Neural cell (in vitro differentiated cells): Measurements from ENCODE around the gene NMNAT3. TPM values are rescaled to one million over a fixed set of nuclear protein-coding genes. Genes with fewer than 3 reads are reported as not detected.

Experiments used
- H2AFZ ChIP-seq: fragments of 200-600, 300-800 bp; sonication (generic), shearing (Covaris generic); 2 replicates; pipeline ENCODE4 v1.6.0; 2014; ENCODE audit warnings: low read depth, mild to moderate bottlenecking, antibody characterized with exemption, low read length, moderate library complexity
- H3F3A ChIP-seq: fragments of 200-600 bp; shearing (Covaris generic); 2 replicates; pipeline ENCODE4 v1.6.1; 2016; ENCODE audit warnings: mild to moderate bottlenecking, moderate library complexity, mixed read lengths, antibody characterized with exemption, low read length; ENCODE audit not compliant: insufficient read depth, poor library complexity, severe bottlenecking
- H3K27ac ChIP-seq: fragments of 200-600, 300-800 bp; sonication (generic), shearing (Covaris generic); 2 replicates; pipeline ENCODE4 v1.5.1; 2014; ENCODE audit warnings: mild to moderate bottlenecking, low read length, moderate library complexity
- H3K27me3 ChIP-seq: fragments of 300-800, 200-600 bp; sonication (generic), shearing (Covaris generic); 2 replicates; pipeline ENCODE4 v1.6.0; 2014; ENCODE audit warnings: mild to moderate bottlenecking, low read depth, low read length, moderate library complexity; ENCODE audit not compliant: insufficient read depth
- H3K36me3 ChIP-seq: fragments of 300-800, 200-600 bp; sonication (generic), shearing (Covaris generic); 2 replicates; pipeline ENCODE4 v1.5.1; 2014; ENCODE audit warnings: mild to moderate bottlenecking, antibody characterized with exemption, low read length, moderate library complexity; ENCODE audit not compliant: insufficient read depth
- H3K4me2 ChIP-seq: fragments of 300-800, 200-600 bp; sonication (generic), shearing (Covaris generic); 2 replicates; pipeline ENCODE4 v1.6.0; 2014; ENCODE audit warnings: mild to moderate bottlenecking, low read length
- H3K4me3 ChIP-seq: fragments of 300-800, 200-600 bp; sonication (generic), shearing (Covaris generic); 2 replicates; pipeline ENCODE4 v1.5.1; 2014; ENCODE audit warnings: mild to moderate bottlenecking, low read length, moderate library complexity
- H3K79me2 ChIP-seq: fragments of 200-600 bp; shearing (Covaris generic); replicated peaks from 2 replicates; pipeline ENCODE4 v1.6.0; 2014; ENCODE audit warnings: mild to moderate bottlenecking, low read length, moderate library complexity; ENCODE audit not compliant: insufficient read depth
- H3K9ac ChIP-seq: fragments of 300-800, 200-600 bp; sonication (generic), shearing (Covaris generic); 2 replicates; pipeline ENCODE4 v1.6.1; 2016; ENCODE audit warnings: mild to moderate bottlenecking, low read length, mixed read lengths
- H3K9me2 ChIP-seq: fragments of 200-600 bp; shearing (Covaris generic); 2 replicates; pipeline ENCODE4 v1.6.1; 2016; ENCODE audit warnings: mild to moderate bottlenecking, low read length, mixed read lengths; ENCODE audit not compliant: insufficient read depth
- H3K9me3 ChIP-seq: fragments of 200-600, 300-800 bp; sonication (generic), shearing (Covaris generic); 2 replicates; pipeline ENCODE4 v1.6.1; 2016; ENCODE audit warnings: mild to moderate bottlenecking, mixed run types, low read length, moderate library complexity, mixed read lengths
- H4K20me1 ChIP-seq: fragments of 200-600 bp; shearing (Covaris generic); 2 replicates; pipeline ENCODE4 v1.6.1; 2016; ENCODE audit warnings: mild to moderate bottlenecking, mixed run types; ENCODE audit not compliant: insufficient read depth
- EP300 ChIP-seq: fragments of 450-650 bp; conservative IDR thresholded peaks from 2 replicates; pipeline ENCODE4 v1.6.1; 2014; ENCODE audit warnings: antibody characterized with exemption, mild to moderate bottlenecking, moderate library complexity; ENCODE audit not compliant: poor library complexity, severe bottlenecking
- EZH2 ChIP-seq: fragments of 200-600, 300-800 bp; shearing (Covaris generic), sonication (generic); IDR thresholded peaks from 2 replicates; pipeline ENCODE4 v1.6.1; 2014; ENCODE audit warnings: antibody characterized with exemption, low read length, borderline replicate concordance, mild to moderate bottlenecking; ENCODE audit not compliant: insufficient read depth, poor library complexity, severe bottlenecking
- MXI1 ChIP-seq: fragments of 450-650 bp; conservative IDR thresholded peaks from 2 replicates; pipeline ENCODE4 v1.6.1; 2014; ENCODE audit warnings: antibody characterized with exemption, mild to moderate bottlenecking; ENCODE audit not compliant: poor library complexity, severe bottlenecking
- POLR2AphosphoS5 ChIP-seq: IDR thresholded peaks from 2 replicates; pipeline ENCODE4 v1.6.1; 2012
- RAD21 ChIP-seq: fragments of 450-650 bp; conservative IDR thresholded peaks from 2 replicates; pipeline ENCODE4 v1.6.1; 2014; ENCODE audit warnings: antibody characterized with exemption, mild to moderate bottlenecking, moderate library complexity
- SMC3 ChIP-seq: fragments of 450-650 bp; conservative IDR thresholded peaks from 2 replicates; pipeline ENCODE4 v1.6.1; 2014; ENCODE audit warnings: antibody characterized with exemption, mild to moderate bottlenecking, moderate library complexity; ENCODE audit not compliant: poor library complexity
- TAF1 ChIP-seq: IDR thresholded peaks from 2 replicates; pipeline ENCODE4 v1.6.1; 2012; ENCODE audit warnings: low read depth
- polyA plus RNA-seq: library from polyadenylated mRNA; depleted of rRNA; stranded (reverse); fragments of >200 nt; gene quantifications from 2 replicates; pipeline ENCODE4 v1.2.3, GENCODE V29; 2014
- TF ChIP-seq, protein P1 (sequence below): fragments of 450-650 bp; IDR thresholded peaks from 2 replicates; pipeline ENCODE4 v1.5.1; 2014; ENCODE audit warnings: antibody characterized with exemption, mild to moderate bottlenecking, moderate library complexity; ENCODE audit not compliant: poor library complexity, severe bottlenecking
- TF ChIP-seq, protein P2 (sequence below): IDR thresholded peaks from 2 replicates; pipeline ENCODE4 v1.6.1; 2012; ENCODE audit warnings: borderline replicate concordance

Gene NMNAT3
- polyA plus RNA-seq, 1 donor from 2014 or later, result 2.3 TPM

GRCh38 chr3:139627759-139628158 is 50.0 kb downstream of the NMNAT3 start:
- no peak overlapping the region for H3K4me3 ChIP-seq
- H3K79me2 ChIP-seq, result no peaks in the 10 kb centered on the region
- no peaks in the 10 kb centered on the region for H3K9me3 ChIP-seq
- no peaks in the 10 kb centered on the region for H3K9me2 ChIP-seq
- no peaks in the 10 kb centered on the region for H4K20me1 ChIP-seq
- TF ChIP-seq EP300, result no peak
- H2AFZ ChIP-seq, result no peak overlapping the region
- no peaks in the 10 kb centered on the region for H3F3A ChIP-seq
- no peak overlapping the region for H3K9ac ChIP-seq
- H3K27ac ChIP-seq, result no peak overlapping the region
- H3K36me3 ChIP-seq, result no peaks in the 10 kb centered on the region
- H3K27me3 ChIP-seq, result no peaks in the 10 kb centered on the region
- H3K4me2 ChIP-seq, result no peak overlapping the region

GRCh38 chr3:139620438-139620837 is 57.3 kb downstream of the NMNAT3 start:
- Histone ChIP-seq H3K27me3 (no peaks in the 10 kb centered on the region), H3K9ac (no peak overlapping the region), H3K27ac (no peak overlapping the region), H3K9me3 (no peaks in the 10 kb centered on the region), H2AFZ (no peak overlapping the region), H3K4me3 (no peak overlapping the region), H3K36me3 (no peaks in the 10 kb centered on the region), H4K20me1 (no peaks in the 10 kb centered on the region), H3F3A (no peaks in the 10 kb centered on the region), H3K4me2 (no peak overlapping the region), H3K79me2 (no peaks in the 10 kb centered on the region), H3K9me2 (no peaks in the 10 kb centered on the region)
- TF ChIP-seq EZH2 (no peak), EP300 (no peak), MXI1 (no peak), TAF1 (no peak), RAD21 (no peak), SMC3 (no peak), POLR2AphosphoS5 (no peak)
- TF ChIP-seq, protein P1, sequence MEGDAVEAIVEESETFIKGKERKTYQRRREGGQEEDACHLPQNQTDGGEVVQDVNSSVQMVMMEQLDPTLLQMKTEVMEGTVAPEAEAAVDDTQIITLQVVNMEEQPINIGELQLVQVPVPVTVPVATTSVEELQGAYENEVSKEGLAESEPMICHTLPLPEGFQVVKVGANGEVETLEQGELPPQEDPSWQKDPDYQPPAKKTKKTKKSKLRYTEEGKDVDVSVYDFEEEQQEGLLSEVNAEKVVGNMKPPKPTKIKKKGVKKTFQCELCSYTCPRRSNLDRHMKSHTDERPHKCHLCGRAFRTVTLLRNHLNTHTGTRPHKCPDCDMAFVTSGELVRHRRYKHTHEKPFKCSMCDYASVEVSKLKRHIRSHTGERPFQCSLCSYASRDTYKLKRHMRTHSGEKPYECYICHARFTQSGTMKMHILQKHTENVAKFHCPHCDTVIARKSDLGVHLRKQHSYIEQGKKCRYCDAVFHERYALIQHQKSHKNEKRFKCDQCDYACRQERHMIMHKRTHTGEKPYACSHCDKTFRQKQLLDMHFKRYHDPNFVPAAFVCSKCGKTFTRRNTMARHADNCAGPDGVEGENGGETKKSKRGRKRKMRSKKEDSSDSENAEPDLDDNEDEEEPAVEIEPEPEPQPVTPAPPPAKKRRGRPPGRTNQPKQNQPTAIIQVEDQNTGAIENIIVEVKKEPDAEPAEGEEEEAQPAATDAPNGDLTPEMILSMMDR, result no peak
- TF ChIP-seq, protein P2, sequence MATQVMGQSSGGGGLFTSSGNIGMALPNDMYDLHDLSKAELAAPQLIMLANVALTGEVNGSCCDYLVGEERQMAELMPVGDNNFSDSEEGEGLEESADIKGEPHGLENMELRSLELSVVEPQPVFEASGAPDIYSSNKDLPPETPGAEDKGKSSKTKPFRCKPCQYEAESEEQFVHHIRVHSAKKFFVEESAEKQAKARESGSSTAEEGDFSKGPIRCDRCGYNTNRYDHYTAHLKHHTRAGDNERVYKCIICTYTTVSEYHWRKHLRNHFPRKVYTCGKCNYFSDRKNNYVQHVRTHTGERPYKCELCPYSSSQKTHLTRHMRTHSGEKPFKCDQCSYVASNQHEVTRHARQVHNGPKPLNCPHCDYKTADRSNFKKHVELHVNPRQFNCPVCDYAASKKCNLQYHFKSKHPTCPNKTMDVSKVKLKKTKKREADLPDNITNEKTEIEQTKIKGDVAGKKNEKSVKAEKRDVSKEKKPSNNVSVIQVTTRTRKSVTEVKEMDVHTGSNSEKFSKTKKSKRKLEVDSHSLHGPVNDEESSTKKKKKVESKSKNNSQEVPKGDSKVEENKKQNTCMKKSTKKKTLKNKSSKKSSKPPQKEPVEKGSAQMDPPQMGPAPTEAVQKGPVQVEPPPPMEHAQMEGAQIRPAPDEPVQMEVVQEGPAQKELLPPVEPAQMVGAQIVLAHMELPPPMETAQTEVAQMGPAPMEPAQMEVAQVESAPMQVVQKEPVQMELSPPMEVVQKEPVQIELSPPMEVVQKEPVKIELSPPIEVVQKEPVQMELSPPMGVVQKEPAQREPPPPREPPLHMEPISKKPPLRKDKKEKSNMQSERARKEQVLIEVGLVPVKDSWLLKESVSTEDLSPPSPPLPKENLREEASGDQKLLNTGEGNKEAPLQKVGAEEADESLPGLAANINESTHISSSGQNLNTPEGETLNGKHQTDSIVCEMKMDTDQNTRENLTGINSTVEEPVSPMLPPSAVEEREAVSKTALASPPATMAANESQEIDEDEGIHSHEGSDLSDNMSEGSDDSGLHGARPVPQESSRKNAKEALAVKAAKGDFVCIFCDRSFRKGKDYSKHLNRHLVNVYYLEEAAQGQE, result no peak

- H3K36me3 ChIP-seq, result no peaks in the 10 kb centered on the region
- no peaks in the 10 kb centered on the region for H3F3A ChIP-seq
- H3K9ac ChIP-seq, result no peak overlapping the region
- H3K27me3 ChIP-seq, result no peaks in the 10 kb centered on the region
- H3K79me2 ChIP-seq, result no peaks in the 10 kb centered on the region
- no peak overlapping the region for H2AFZ ChIP-seq
- no peak overlapping the region for H3K4me2 ChIP-seq
- no peaks in the 10 kb centered on the region for H3K9me3 ChIP-seq
- H3K27ac ChIP-seq, result no peak overlapping the region
- no peaks in the 10 kb centered on the region for H3K9me2 ChIP-seq
- H3K4me3 ChIP-seq, result no peak overlapping the region
- H4K20me1 ChIP-seq, result no peaks in the 10 kb centered on the region
- TF ChIP-seq TAF1 (no peak), RAD21 (no peak), EP300 (no peak), EZH2 (no peak), MXI1 (no peak), POLR2AphosphoS5 (no peak), SMC3 (no peak)
- TF ChIP-seq, protein P1, result no peak
- TF ChIP-seq, protein P2, result no peak
Measured at GRCh38 chr3:139619484-139619883, 58.3 kb downstream of the NMNAT3 start.
